Measurements from ENCODE around the gene CDH4. TPM values are rescaled to one million over a fixed set of nuclear protein-coding genes. Genes with fewer than 3 reads are reported as not detected.

Gene CDH4
- total RNA-seq, 4 donors from 2014 or later, result not detected

GRCh38 chr20:61220626-61221325 is 31.3 kb upstream of the CDH4 start:
- Histone ChIP-seq H3K27me3 (peaks cover 11% of the 10 kb centered on the region), H3K36me3 (no peaks in the 10 kb centered on the region), H3K4me3 (no peak overlapping the region), H3K4me1 (no peaks in the 10 kb centered on the region), H3K9me3 (no peaks in the 10 kb centered on the region), H3K27ac (no peak overlapping the region)
- WGBS, 2 donors (ENCODE audit: low coverage in 1 of 2), result 74 to 77% methylated on average over 11 to 17 of the region's 17 CpGs
- TF ChIP-seq POLR2AphosphoS5 (IDR thresholded peaks at IDR 0.05), result no peak
- in situ Hi-C loops (cut with MboI; ENCODE audit: low pct_ligation_motif_present in 1 of 4, low pct_unique_long_range_greater_than_20kb in 1 of 4, low sequenced_read_pairs in 3 of 4), result loop anchor here in 2 of 4 donors (25.0 kb wide), 1 partner anchor 1008 kb away; no protein-coding TSS in a partner anchor
- intact Hi-C loops (cut with DNase I; ENCODE audit: low total_unique reads), result no loop called here
- no peak for DNase-seq

- intact Hi-C loops (cut with DNase I; ENCODE audit: low total_unique reads) (no loop called here), in situ Hi-C loops (cut with MboI; ENCODE audit: low pct_ligation_motif_present in 1 of 4, low pct_unique_long_range_greater_than_20kb in 1 of 4, low sequenced_read_pairs in 3 of 4) (loop anchor here in 2 of 4 donors (25.0 kb wide), 1 partner anchor 1010 kb away; no protein-coding TSS in a partner anchor)
- TF ChIP-seq EP300 (IDR thresholded peaks at IDR 0.05; ENCODE audit: low read depth) (no peak), POLR2AphosphoS5 (IDR thresholded peaks at IDR 0.05) (no peak), CTCF (IDR thresholded peaks at IDR 0.05) (no peak), POLR2A (IDR thresholded peaks at IDR 0.05) (no peak)
- Histone ChIP-seq H3K4me3 (no peak overlapping the region), H3K27ac (no peak overlapping the region), H3K4me1 (no peaks in the 10 kb centered on the region), H3K36me3 (no peaks in the 10 kb centered on the region), H3K27me3 (peaks cover 11% of the 10 kb centered on the region), H3K9me3 (no peaks in the 10 kb centered on the region)
- no peak for DNase-seq
- 80% methylated on average over 3 of the region's 3 CpGs; no CpG with 5 or more reads in 1 of the 2 donors for WGBS, 2 donors (ENCODE audit: low coverage in 1 of 2)
Measured at GRCh38 chr20:61222699-61223098, 29.4 kb upstream of the CDH4 start.

- intact Hi-C loops (cut with DNase I; ENCODE audit: low total_unique reads) (no loop called here), in situ Hi-C loops (cut with MboI; ENCODE audit: low pct_ligation_motif_present in 1 of 4, low pct_unique_long_range_greater_than_20kb in 1 of 4, low sequenced_read_pairs in 3 of 4) (loop anchor here in 2 of 4 donors (25.0 kb wide), 1 partner anchor 1011 kb away; no protein-coding TSS in a partner anchor)
- Histone ChIP-seq H3K27me3 (peaks cover 11% of the 10 kb centered on the region), H3K4me3 (no peak overlapping the region), H3K27ac (no peak overlapping the region), H3K4me1 (no peaks in the 10 kb centered on the region), H3K36me3 (no peaks in the 10 kb centered on the region), H3K9me3 (no peaks in the 10 kb centered on the region)
- no peak for DNase-seq
- TF ChIP-seq EP300 (IDR thresholded peaks at IDR 0.05; ENCODE audit: low read depth) (no peak), POLR2AphosphoS5 (IDR thresholded peaks at IDR 0.05) (no peak), POLR2A (IDR thresholded peaks at IDR 0.05) (no peak), CTCF (IDR thresholded peaks at IDR 0.05) (no peak)
- WGBS, 2 donors (ENCODE audit: low coverage in 1 of 2), result 81 to 88% methylated on average over 5 to 10 of the region's 10 CpGs
Measured at GRCh38 chr20:61223121-61223520, 28.9 kb upstream of the CDH4 start.

GRCh38 chr20:61230166-61230565 is 21.9 kb upstream of the CDH4 start:
- H3K4me1 ChIP-seq, result no peaks in the 10 kb centered on the region
- no peak for TF ChIP-seq POLR2A (IDR thresholded peaks at IDR 0.05)
- TF ChIP-seq EP300 (IDR thresholded peaks at IDR 0.05; ENCODE audit: low read depth), result no peak
- no peak for TF ChIP-seq CTCF (IDR thresholded peaks at IDR 0.05)
- TF ChIP-seq POLR2AphosphoS5 (IDR thresholded peaks at IDR 0.05), result no peak
- in situ Hi-C loops (cut with MboI; ENCODE audit: low pct_ligation_motif_present in 1 of 4, low pct_unique_long_range_greater_than_20kb in 1 of 4, low sequenced_read_pairs in 3 of 4) (loop anchor here in 2 of 4 donors (25.0 kb wide), 1 partner anchor 1018 kb away; no protein-coding TSS in a partner anchor), intact Hi-C loops (cut with DNase I; ENCODE audit: low total_unique reads) (no loop called here)
- 85 to 88% methylated on average over 8 to 9 of the region's 9 CpGs for WGBS, 2 donors (ENCODE audit: low coverage in 1 of 2)
- H3K36me3 ChIP-seq, result no peaks in the 10 kb centered on the region
- no peak overlapping the region for H3K4me3 ChIP-seq
- DNase-seq, result no peak
- peaks cover 4% of the 10 kb centered on the region for H3K27me3 ChIP-seq
- H3K9me3 ChIP-seq, result no peaks in the 10 kb centered on the region
- no peak overlapping the region for H3K27ac ChIP-seq
